Measurements from ENCODE around the gene FLRT1.

The FLRT1 gene

DNA sequence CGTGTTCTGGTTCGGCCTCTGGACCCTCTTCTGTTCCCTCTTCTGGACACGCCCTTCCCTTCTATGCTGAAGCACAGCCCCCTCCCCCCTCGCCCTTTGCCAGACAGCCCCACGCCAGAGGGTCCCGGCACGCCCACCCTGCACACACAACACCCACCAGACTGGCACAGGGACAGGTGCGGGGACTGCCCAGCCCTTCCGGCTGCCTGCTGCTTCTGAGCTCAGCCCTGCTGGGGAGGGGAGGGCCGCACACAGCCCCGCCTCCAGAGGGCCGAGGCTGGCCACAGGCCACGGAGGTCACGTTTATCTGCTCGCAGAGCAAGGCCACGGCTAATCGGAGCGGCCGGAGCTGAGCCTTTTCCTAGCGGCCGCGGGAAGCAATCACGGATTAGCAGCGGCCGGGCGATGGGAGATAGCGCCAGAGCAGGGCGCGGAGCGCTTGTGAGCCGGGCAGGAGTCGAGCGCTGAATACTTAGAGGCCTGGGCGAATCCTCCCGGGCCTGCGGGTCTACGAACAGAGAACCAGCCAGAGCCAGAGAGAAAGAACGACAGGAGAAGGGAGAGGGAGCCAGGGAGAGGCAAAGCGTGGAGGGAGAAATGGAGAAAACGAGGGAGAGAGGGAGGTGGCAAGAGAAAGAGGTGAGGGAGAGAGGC is 28.0 kb upstream of the FLRT1 start:
- DNase-seq, result no peak

GRCh38 chr11:64008283-64008913 is 27.3 kb upstream of the FLRT1 start:
- no peak for DNase-seq

DNA sequence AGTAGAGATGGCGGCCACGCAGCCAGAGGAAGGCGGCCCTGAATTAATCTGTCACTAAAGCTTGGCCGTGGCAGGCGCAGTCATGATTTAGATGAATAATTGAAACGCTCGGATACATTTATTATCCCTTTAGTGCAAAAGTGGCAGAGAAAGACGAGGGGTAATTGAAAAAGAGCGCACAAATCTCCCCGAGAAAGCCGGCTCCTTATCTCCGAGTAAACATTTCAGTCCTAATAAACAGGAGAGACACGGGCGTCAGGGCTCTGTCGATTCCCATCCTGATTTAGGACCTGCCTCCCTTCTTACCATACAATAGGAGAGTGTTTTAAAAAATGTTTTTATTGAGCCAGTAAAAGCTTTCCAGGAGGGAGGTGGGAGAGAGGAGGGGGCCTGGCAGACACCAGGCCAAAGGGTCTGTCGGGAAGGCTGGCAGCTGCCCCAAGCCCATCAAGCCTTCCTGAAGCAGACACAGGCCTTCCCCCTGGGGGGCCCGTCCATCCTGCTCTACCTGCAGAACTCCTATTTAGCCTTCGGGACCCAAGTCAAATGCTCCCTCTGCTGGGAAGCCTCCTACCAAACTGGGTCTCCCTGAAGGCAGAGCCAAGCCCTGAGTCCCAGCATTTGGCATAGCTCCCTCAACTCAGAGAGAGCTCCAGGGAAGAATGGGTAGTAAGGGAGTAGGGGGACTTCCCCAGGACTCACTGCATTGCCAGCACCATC is 26.7 kb upstream of the FLRT1 start:
- DNase-seq, result no peak

- DNase-seq, result no peak
Measured at GRCh38 chr11:64009710-64010109, 26.0 kb upstream of the FLRT1 start.

- DNase-seq, result no peak
Measured at GRCh38 chr11:64010783-64011182, 24.9 kb upstream of the FLRT1 start.

DNA sequence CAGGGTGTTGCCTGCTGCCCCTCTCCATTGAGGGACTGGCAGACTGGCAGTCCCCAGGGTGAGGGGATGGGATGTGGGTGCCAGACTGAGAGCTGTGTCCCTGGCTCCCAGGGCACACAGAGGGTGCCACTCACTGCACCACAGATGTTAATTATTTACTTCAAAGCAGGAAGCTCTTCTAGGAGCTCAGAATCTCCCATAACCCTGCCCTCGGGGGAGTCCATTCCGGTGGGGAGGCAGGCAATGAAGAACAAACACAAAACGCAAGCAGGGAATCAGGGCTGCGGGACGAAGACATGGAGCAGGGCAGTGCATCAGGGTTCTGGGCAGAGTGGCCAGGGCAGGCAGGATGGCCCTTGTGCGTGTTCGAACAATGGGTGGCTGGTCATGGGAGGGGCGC is 24.4 kb upstream of the FLRT1 start:
- DNase-seq, result no peak

DNA sequence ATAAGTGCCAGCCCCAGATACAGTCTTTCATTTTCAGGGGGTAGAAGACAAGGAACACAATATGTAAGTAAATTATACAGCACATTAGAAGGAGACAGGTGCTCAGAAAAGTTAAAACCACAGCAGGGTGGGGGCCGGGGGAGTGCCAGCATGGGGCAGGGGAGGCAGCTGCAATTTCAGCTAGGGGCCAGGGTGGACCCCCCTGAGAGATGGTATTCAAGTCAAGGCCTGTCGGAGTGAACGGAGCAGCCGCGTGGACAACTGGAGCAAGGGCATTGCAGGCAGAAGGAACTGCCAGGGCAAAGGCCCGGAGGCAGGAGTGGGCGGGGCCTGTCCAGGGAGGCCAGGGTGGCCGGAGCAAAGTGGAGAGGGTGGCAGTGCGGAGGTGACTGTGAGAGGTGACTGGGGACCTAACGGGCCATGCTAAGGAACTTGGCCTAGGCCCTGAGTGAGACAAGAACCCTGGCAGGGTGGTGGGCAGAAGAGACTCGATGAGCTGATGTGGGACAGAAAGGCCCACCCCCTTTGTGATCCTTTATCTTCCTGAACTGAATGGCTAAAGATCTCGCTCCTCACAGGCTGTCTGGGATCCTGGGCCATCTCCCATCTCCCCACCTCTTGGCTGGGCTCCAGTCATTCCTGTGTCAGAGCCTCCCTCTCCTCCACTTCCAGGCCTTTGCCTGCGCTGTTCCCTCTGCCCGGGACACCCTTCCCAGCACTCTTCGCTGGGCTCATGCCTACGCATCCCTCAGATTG is 22.4 kb upstream of the FLRT1 start:
- no peak for DNase-seq

DNA sequence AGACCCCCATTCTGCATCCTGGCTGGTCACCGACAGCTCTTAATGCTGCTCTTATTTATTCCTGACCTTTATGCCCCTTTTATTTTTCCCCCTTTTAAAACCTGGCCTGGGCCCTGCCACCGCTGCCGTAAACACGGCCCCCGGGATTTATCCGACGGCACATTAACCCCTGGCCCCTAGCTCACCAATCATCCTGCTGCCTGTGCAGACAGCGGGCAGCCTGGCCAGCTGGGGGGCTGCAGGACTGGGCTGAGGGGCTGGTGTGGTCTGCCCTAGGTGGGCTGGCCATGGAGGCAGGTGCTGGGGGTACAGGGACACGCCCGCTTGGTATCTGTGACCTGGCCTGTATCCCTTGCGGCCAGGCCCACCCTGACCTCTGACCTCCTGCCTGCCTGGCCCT is 21.4 kb upstream of the FLRT1 start:
- no peak for DNase-seq

GRCh38 chr11:64015510-64015909 is 20.2 kb upstream of the FLRT1 start:
- DNase-seq, result no peak

DNA sequence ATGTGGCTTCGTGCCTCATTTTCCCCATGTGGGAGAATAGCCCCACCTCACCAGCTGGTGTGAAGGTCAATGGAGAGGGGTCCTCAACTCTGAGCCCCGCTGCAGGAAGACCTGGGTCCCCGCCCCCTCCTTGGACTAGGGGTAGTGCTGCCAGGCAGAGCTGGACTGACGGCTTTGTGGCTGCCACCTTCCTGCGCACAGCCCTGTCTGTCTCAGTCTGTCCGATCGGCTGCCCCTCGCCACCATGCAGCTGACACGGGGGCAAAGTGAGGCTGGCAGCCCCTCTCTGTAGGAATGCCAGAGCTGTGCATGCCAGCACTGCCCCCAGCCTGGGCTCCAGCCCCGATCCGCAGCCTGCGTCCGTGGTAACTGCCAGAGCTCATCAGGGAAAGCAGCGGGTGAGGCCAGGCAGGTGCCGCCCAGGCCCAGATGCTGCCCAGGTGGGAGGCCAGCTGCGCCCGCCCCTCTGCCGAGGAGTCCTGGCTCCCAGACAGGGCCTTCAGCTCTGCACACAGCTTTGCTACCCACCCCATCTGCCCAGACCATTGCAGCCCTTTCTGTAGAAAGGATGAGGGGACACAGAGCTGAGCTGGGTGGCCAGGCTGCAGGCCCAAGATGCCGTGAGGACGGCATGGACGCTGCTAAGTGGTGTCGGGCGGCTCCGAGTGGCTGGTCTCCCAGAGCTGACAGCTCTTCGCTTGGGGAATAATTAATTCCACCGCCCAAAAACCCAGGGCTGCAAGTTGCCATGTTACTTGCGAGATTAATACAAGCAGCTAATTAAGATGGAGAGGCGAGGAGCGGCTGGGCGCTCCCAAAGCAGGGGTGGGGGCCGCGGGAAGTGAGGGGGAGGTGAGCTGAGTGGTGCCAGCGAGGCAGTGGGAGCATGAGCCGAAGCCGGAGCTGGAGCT is 19.5 kb upstream of the FLRT1 start:
- DNase-seq, result no peak

DNA sequence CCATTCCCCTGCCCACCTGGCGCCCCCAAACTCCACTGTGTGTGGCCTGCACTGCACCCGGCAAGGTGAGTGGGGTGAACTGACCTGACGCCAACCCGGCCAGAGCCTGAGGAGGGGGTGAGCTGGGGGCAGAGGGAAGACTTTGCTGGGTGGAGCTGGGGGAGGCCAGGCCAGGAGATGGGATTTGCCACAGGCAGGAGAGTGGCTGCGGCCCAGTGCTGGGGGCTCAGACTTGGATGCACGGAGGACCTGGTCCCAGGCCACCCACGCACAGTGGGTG is 17.8 kb upstream of the FLRT1 start:
- DNase-seq, result no peak

DNA sequence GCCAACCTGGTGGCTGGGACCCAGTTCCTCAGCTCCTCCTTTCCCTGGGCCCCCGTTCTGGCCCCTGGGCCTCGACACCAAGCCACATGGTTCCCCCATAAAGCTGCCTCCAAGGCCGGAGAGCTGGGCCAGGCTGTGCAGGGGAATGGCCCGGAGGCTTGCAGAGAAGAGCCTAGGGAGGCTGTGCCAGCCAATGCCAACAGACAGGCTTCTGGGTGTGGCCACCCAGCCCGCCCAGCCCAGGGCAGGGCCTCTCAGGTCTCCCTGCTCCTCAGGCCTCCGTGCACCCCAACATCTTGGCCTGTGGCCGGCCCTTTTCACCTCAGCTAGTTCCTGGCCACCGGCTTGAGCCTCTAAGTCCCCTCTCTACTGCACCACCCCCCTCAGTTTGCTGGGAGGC is 17.4 kb upstream of the FLRT1 start:
- DNase-seq, result no peak

DNA sequence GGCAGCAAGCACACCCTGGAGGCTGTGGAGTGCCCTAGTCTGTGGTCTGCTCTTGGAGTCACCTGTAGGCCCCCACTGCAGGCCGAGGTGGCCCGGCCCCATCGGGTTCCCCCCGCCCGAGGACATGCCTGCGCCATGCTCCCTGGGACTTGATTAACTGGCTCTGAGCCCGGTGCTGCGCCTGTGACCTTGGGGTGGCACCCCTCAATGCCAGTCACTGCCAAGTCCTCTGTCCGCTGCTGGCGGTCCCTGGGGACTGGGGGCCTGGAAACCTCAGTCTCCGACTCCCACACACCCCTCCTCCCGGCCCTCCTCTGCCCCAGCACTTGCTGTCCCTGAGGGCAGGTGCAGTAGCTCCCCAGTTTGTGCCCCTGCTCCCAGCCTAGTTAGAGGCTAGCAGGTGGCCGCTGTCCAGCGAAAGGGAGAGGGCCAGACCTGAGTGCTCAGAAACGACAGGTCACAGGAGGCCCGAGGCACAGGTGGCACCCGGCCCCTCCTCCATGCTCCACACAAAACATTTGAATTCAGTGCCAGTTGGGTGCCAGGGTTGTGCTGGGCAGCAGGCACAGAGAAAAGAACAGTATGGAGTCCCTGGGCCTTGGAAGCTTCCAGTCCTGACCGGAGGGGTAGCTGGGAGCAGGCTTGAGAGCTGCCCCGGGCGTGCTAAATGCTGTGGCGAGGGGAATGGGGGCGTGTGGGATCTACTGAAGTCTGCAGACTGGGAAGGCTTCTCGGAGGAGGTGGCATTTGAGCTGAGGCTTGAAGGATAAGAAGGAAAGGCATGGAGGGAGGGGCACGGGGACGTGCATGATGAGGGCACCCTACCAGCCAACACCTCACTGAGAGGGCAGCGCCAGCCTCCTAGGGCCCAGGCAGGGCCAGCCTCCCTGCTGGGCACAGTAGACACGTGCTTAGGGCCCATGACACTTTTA is 16.4 kb upstream of the FLRT1 start:
- DNase-seq, result no peak

GRCh38 chr11:64020976-64021756 is 14.6 kb upstream of the FLRT1 start:
- no peak for DNase-seq

GRCh38 chr11:64021757-64022093 is 14.0 kb upstream of the FLRT1 start:
- DNase-seq, result no peak

DNA sequence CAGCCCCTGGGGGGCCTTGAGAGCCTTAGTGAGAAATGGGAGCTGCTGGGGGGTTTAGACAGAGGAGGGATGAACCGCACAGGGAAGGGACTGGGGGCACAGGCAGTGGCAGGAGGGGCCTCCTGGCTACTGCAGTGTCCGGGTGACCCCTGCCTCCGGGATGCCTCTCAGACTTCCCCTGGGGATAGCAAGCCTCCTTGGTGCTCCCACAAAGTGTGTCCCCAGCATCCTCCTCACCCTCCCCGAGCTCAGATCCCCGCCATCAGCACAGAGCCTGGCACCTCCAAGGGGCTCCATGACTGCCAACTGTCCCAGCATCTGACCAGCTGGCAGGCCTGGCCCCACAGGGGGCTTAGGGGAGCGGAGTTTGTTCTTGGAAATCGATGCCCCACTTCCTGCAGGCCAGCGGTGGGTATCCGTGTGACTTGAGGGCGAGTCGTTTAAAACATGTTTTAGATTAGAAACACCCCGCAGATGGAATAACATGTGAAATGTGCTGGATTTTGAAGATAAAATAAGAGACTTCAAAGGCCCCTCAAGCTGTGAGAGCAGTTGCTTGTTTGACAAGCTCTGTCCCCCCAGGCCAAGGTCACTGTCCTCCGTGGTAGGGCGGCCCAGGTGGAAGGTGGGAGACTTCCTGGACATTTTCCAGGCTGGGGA is 13.5 kb upstream of the FLRT1 start:
- no peak for DNase-seq

- no peak for DNase-seq
Measured at GRCh38 chr11:64023712-64024710, 11.7 kb upstream of the FLRT1 start.

DNA sequence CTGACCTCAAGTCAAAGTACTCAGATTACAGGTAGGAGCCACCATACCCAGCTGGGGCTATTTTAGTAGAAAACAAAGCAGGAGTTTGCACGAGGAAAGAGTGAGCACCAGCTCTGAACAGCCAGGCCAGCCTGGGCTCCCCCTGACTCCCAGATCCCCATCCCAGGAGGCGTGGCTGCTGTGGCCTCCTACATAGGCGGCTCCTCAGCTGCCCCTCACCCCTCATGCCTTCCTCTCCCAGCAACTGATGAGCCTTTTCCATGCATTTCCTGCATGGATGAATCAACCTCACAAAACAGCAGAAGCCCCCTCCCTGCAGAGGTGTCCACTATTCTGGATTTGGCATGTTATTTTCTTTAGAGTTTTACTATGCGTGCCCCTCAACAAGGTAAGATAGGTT is 10.5 kb upstream of the FLRT1 start:
- DNase-seq, result no peak

GRCh38 chr11:64026575-64027205 is 9.0 kb upstream of the FLRT1 start:
- DNase-seq, result no peak

Measured in activated CD4-positive, CD25-positive, alpha-beta regulatory T cell (primary cell).